ENCODE measurements around the gene APC2. TPM values are rescaled to one million over a fixed set of nuclear protein-coding genes. Genes with fewer than 3 reads are reported as not detected.
A peak's percentile ranks its signal among the peaks of the same experiment; 100 is the strongest.
"Not testable (repeated sequence)": the region's sequence is repeated elsewhere in the genome, so short reads cannot be mapped to it uniquely, and the experiment has no call there.

APC2 gene
- total RNA-seq, 1 donor from 2014 or later = 0.59 TPM

DNA sequence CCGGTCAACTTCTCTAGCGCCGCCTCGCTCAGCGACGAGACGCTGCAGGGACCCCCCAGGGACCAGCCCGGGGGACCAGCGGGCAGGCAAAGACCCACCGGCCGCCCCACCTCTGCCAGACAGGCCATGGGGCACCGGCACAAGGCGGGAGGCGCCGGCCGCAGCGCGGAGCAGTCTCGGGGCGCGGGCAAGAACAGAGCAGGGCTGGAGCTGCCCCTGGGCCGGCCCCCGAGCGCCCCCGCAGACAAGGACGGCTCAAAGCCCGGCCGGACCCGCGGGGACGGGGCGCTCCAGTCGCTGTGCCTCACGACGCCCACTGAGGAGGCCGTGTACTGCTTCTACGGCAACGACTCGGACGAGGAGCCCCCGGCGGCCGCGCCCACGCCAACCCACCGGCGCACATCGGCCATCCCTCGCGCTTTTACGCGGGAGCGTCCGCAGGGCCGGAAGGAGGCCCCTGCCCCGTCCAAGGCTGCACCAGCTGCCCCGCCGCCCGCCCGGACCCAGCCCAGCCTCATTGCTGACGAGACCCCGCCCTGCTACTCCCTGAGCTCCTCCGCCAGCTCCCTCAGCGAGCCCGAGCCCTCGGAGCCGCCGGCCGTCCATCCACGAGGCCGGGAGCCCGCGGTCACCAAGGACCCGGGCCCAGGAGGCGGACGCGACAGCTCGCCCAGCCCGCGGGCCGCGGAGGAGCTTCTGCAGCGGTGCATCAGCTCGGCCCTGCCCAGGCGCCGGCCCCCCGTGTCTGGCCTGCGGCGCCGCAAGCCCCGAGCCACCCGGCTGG, 17.8 kb downstream of the APC2 start:
- no peak for DNase-seq

DNA sequence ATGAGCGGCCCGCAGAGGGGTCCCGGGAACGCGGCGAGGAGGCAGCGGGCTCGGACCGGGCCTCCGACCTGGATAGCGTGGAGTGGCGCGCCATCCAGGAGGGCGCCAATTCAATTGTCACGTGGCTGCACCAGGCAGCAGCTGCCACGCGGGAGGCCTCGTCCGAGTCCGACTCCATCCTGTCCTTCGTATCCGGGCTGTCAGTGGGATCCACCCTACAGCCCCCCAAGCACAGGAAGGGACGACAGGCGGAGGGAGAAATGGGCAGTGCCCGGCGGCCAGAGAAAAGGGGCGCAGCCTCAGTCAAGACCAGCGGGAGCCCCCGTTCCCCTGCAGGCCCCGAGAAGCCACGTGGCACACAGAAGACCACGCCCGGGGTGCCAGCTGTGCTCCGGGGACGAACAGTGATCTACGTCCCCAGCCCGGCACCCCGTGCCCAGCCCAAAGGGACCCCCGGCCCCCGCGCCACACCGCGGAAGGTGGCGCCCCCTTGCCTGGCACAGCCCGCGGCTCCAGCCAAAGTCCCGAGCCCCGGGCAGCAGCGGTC, 18.4 kb downstream of the APC2 start:
- DNase-seq = no peak

DNA sequence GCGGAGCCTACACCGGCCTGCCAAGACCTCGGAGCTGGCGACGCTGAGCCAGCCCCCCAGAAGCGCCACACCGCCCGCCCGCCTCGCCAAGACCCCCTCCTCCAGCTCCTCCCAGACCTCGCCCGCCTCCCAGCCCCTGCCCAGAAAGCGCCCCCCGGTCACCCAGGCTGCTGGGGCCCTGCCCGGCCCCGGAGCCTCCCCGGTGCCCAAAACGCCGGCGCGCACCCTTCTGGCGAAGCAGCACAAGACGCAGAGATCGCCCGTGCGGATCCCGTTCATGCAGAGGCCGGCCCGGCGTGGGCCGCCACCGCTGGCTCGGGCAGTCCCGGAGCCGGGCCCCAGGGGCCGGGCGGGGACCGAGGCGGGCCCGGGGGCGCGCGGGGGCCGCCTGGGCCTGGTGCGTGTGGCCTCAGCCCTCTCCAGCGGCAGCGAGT, 18.9 kb downstream of the APC2 start:
- DNase-seq = no peak

GRCh38 chr19:1469255-1470054, 19.5 kb downstream of the APC2 start:
- no peak for DNase-seq

DNA sequence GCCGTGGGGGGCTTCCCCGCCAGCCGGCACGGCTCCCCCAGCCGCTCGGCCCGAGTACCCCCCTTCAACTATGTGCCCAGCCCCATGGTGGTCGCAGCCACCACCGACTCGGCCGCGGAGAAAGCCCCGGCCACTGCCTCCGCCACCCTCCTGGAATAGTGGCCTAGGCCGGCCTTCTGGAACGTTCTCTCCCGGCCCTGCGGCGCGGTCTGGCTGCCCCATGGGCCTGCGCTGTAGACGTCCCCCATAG, 20.1 kb downstream of the APC2 start:
- no peak for DNase-seq

DNA sequence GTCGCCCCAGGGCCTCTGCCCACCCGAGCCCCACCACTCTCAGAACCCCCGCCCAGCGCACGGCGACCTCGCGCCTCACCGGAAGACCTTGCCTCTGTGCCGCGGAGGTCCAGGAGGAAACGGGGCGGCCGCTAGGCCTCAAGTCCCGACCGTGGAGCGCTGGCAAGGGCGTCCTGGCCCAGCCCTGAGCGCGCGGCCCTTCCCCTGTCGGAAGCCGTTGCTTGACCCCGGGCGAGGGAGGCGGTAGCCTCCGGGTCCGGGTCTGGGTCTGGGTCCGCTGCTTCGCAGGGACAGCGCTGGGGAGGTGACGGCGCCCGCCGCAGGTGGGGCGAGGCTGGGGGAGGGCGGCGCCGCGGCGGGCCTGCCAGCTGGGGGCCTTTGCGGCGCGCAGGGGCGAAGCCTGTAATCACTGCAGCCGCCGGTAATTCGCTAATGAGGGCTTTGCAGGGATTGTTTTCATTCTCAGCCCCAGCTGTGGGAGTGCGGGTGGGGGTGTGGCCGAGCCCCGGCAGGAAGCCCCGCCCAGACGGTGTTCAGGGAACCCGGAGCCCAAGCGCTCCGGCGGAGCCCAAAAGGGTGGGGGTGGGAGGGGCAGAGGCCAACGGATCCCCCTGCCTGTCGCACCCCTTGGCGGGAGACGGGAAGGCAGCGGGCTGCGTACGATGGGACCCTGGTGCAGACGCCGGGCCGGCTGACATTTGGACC, 20.5 kb downstream of the APC2 start:
- no peak for DNase-seq

DNA sequence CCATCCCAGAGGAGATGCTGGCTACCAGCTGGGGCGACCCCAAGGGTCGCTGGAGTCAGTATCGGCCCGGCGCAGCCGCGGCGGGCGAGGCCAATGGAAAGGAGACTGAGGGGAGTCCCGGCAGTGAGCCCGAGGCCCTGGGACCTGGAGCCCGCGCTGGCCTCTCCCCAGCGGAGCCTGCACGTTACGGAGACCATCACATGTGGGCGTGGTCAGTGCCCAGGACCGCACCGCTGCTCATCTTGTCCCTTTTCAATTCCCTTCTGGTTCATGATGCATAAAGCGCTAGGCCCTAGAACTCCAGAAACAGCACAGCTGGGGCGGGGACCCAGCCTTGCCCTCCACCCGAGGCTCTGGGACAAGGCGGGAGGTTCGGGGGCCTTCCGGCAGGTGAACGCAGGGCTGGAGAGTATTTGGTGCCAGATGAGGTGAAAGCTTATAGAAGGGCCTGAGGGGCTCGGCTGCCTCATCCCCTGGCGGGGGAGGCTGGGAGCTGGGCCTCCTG, 21.1 kb downstream of the APC2 start:
- no peak for DNase-seq

- DNase-seq = no peak
Observed at GRCh38 chr19:1471515-1472160, 21.7 kb downstream of the APC2 start.

DNA sequence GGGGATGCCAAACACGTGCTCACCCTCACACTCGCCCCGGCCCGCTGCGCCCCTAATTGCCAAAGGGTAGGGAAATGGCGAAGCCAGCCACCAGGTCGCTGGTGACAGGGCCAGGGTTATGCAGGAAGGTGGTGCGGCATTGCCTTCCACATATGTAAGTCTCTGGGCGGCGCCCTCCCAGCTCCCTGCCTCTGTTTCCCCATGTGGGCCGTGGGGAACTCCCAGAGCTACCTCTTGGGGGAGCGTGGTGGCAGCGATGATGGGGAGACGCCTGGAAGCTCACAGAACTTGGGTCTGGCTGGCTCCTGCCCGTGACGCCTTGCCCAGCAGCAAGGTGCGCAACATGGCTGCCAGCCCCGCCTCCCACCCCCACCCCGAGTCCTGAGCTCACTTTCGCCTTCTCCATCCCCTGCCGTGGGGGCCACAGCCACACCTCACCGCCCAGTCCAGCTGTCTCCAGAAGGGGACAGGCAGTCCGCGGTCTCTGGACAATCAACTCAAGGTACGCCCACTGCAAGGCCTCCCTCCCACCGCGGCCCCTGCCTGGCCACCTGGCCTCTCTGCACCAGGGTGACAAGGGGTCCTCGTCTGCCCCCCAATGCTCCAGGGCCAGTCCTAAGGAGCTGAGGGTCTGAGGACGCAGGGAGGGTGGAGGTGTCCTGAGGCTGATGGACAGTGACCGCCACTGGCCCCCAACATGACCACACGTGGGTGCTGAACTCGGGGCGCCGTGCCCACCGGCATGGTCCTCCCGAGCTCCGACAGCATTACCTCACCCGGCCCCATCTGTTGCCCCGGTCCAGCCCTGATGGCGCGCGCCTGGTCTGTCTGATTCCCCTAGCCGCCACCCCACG, 22.5 kb downstream of the APC2 start:
- no peak for DNase-seq

- no peak for DNase-seq
Observed at GRCh38 chr19:1473085-1473851, 23.3 kb downstream of the APC2 start.

GRCh38 chr19:1474011-1474764, 24.3 kb downstream of the APC2 start:
- DNase-seq = no peak

DNA sequence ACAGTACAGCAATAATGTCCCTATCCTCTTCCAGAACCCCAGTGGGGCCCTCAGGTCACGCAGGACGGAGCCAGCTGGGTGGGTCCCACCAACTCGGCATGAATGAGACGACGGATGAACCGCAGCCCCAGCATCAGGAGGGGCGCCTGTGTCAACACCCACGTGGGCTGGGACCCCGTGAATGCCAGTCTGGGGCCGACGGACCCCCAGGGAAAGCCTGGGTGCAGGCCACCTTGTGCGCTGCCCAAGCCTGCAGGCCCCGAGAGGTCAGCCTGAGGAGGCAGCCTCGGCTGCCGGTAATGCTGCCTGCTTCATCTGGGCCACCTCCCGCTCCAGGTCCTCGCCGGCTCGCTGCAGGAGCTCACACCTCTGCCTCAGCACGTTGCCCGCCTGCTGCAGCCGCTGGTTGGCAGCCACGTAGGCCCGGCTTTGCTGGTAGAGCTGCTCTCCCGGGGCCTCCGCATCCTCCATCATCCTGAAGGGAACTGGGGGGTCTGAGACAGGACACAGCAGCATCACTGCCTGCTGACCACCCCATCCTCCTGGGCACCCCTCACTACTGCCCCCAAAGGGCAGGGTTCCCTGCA, 24.9 kb downstream of the APC2 start:
- no peak for DNase-seq

DNA sequence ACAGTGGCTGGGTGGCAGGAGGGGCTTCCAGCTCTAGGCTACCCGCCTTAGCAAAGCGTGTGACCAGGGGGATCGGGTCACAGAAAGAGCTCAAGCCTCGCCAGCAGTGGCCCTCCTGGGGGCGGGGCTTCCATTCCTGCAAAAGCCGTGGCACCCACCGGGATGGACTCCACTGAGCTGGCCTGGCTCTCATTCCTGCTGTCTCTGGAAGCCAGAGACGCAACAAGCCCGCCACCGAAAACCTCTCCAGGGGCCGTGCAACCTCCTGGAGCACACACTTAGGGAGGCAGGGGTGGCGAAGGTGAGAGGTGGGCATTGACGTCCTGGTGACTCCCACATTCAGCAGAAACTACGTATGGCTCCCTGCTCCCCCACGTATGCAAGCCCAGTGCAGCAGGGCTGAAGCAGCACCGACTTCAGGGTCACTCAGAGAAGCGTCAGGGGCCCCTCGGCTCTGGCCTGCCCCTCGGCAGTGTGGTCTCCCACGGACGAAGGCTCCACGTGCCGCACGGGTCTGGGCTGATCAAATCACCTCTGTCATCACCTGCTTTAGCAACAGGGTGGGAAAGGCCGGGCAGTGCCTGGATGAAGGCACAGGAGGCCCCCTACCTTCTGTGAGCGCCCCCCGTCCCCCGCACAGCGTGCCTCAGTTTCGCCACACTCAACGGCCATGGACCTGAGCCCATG, 26.0 kb downstream of the APC2 start:
- no peak for DNase-seq

- not testable (repeated sequence) for DNase-seq
Observed at GRCh38 chr19:1477056-1477455, 27.1 kb downstream of the APC2 start.

- DNase-seq = peak; percentile 84
Observed at GRCh38 chr19:1478934-1479707, 29.2 kb downstream of the APC2 start, which contains the start of gene C19orf25. Gene C19orf25 (minus strand): TSS chr19:1479215. CDS start chr19:1478903, 312 bp downstream.

DNA sequence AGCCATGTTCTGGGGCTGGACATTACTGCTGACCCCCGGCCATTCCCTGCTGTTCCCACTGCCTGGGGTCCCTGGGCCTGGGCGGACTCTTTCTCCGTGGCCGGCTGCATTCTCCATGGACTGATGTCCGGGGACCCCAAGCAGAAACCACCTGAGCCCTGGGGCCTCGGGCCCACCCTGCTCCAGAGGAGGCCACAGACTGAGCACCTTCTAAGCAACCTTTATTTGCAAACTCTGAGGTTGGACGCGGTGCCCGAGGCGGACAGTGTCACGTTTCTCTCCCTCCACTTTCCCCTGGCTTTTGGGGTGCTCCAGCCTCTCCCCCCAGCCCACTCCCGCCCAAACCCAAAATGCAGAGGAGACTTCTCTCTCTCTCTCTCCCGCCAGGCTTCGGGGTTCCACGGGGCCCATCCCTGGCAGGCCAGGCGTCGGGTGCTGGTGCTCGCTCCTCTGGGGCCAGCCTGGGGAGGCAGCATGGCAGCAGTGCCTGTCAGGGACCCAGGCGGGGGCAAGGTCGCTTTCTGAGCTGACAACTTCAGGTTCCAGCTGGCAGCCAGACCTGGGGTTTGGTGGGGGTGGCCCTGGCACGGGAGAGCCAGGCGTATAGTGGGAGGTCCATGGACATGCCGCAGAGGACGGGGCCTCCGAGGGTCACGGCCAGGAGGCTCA, 31.4 kb downstream of the APC2 start:
- DNase-seq = no peak

DNA sequence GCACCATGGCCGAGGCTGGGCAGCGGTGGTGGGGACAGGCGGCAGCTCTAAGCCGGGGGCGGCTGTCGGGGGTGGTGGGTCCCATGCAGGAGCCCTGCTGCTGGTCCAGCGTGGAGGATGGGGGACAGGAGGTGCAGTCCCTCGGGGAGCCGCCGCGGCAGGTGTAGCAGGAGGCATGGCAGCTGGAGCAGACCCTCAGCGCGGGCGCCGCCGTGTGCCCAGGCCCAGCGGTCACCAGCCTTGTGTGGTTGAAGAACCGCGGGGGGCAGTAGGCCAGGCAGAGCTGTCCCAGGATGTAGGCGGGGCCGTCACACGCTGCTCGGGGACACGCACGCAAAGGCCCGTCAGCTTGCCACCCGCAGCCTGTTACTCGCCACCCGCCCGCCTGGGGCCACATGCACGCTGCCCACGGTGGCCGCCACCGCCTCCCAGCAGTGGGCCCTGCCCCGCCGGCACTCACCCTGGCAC, 32.0 kb downstream of the APC2 start:
- DNase-seq = no peak

Data from skin of body (tissue), 2 donors.